ENCODE measurements around the gene MRPL18.

The MRPL18 gene

GRCh38 chr6:159761129-159761872, 29.0 kb upstream of the MRPL18 start:
- H3K79me2 ChIP-seq (ENCODE audit: insufficient read depth, low read length), result no peaks in the 10 kb centered on the region
- peaks cover 56% of the 10 kb centered on the region for H3K36me3 ChIP-seq (ENCODE audit: insufficient read depth, low read length)
- H3K9ac ChIP-seq (ENCODE audit: low read length), result peak overlapping the region; percentile 91
- peaks cover 5% of the 10 kb centered on the region; the same call in 1 of the 2 replicates for H3F3A ChIP-seq (ENCODE audit: insufficient read depth, low read length)
- TF ChIP-seq EZH2 (IDR thresholded peaks at IDR 0.05; ENCODE audit: borderline replicate concordance, low read length), result no peak
- no peak for TF ChIP-seq CTCF (IDR thresholded peaks at IDR 0.05; ENCODE audit: low read length)
- peak overlapping the region; percentile 82 for H3K27ac ChIP-seq (ENCODE audit: low read depth, low read length, poor library complexity, severe bottlenecking)
- H2AFZ ChIP-seq (ENCODE audit: low read length), result no peak overlapping the region
- no peaks in the 10 kb centered on the region for H3K9me3 ChIP-seq (ENCODE audit: low read length)
- H3K27me3 ChIP-seq (ENCODE audit: insufficient read depth, low read length), result no peaks in the 10 kb centered on the region
- peak overlapping the region; percentile 80 for H3K4me3 ChIP-seq (ENCODE audit: low read depth, low read length, poor library complexity, severe bottlenecking)
- H3K4me2 ChIP-seq (ENCODE audit: low read length), result peak overlapping the region; percentile 89
- peaks cover 24% of the 10 kb centered on the region for H3K4me1 ChIP-seq (ENCODE audit: insufficient read depth, low read length, severe bottlenecking)
- no peaks in the 10 kb centered on the region for H3K9me2 ChIP-seq (ENCODE audit: low read depth, low read length)
- no peaks in the 10 kb centered on the region for H4K20me1 ChIP-seq (ENCODE audit: insufficient read depth, low read length)

- Histone ChIP-seq H3K79me2 (ENCODE audit: insufficient read depth, low read length) (no peaks in the 10 kb centered on the region), H3K9me3 (ENCODE audit: low read length) (no peaks in the 10 kb centered on the region), H3K4me1 (ENCODE audit: insufficient read depth, low read length, severe bottlenecking) (peaks cover 24% of the 10 kb centered on the region), H3K9ac (ENCODE audit: low read length) (peak within 1 kb of the TSS; percentile 97), H4K20me1 (ENCODE audit: insufficient read depth, low read length) (no peaks in the 10 kb centered on the region), H3F3A (ENCODE audit: insufficient read depth, low read length) (peaks cover 5% of the 10 kb centered on the region; the same call in 1 of the 2 replicates), H3K9me2 (ENCODE audit: low read depth, low read length) (no peaks in the 10 kb centered on the region), H3K36me3 (ENCODE audit: insufficient read depth, low read length) (peaks cover 58% of the 10 kb centered on the region), H2AFZ (ENCODE audit: low read length) (no peak within 1 kb of the TSS), H3K27me3 (ENCODE audit: insufficient read depth, low read length) (no peaks in the 10 kb centered on the region), H3K4me3 (ENCODE audit: low read depth, low read length, poor library complexity, severe bottlenecking) (peak within 1 kb of the TSS; percentile 80), H3K4me2 (ENCODE audit: low read length) (peak within 1 kb of the TSS; percentile 91), H3K27ac (ENCODE audit: low read depth, low read length, poor library complexity, severe bottlenecking) (peak within 1 kb of the TSS; percentile 89)
- TF ChIP-seq CTCF (IDR thresholded peaks at IDR 0.05; ENCODE audit: low read length), result no peak
- TF ChIP-seq EZH2 (IDR thresholded peaks at IDR 0.05; ENCODE audit: borderline replicate concordance, low read length), result no peak
Observed at GRCh38 chr6:159761873-159762680, 28.2 kb upstream of the MRPL18 start, which contains the start of gene ACAT2. Gene ACAT2, plus strand, starts transcription at chr6:159762045. Its CDS starts 43 bp downstream, at chr6:159762088.

GRCh38 chr6:159762681-159763293, 27.5 kb upstream of the MRPL18 start:
- Histone ChIP-seq H3K79me2 (ENCODE audit: insufficient read depth, low read length) (no peaks in the 10 kb centered on the region), H4K20me1 (ENCODE audit: insufficient read depth, low read length) (no peaks in the 10 kb centered on the region), H3K9me2 (ENCODE audit: low read depth, low read length) (no peaks in the 10 kb centered on the region), H3K4me1 (ENCODE audit: insufficient read depth, low read length, severe bottlenecking) (peaks cover 24% of the 10 kb centered on the region), H3F3A (ENCODE audit: insufficient read depth, low read length) (peaks cover 5% of the 10 kb centered on the region; the same call in 1 of the 2 replicates), H3K9me3 (ENCODE audit: low read length) (no peaks in the 10 kb centered on the region), H3K27ac (ENCODE audit: low read depth, low read length, poor library complexity, severe bottlenecking) (peak overlapping the region; percentile 89), H3K4me2 (ENCODE audit: low read length) (peak overlapping the region; percentile 91), H3K27me3 (ENCODE audit: insufficient read depth, low read length) (no peaks in the 10 kb centered on the region), H2AFZ (ENCODE audit: low read length) (no peak overlapping the region), H3K36me3 (ENCODE audit: insufficient read depth, low read length) (peaks cover 58% of the 10 kb centered on the region), H3K4me3 (ENCODE audit: low read depth, low read length, poor library complexity, severe bottlenecking) (peak overlapping the region; percentile 80), H3K9ac (ENCODE audit: low read length) (peak overlapping the region; percentile 97)
- TF ChIP-seq CTCF (IDR thresholded peaks at IDR 0.05; ENCODE audit: low read length) (no peak), EZH2 (IDR thresholded peaks at IDR 0.05; ENCODE audit: borderline replicate concordance, low read length) (no peak)
